Fibroblast of peridontal ligament (primary cell): ENCODE measurements around the gene CLASP2.
"Not testable (repeated sequence)": the region's sequence is repeated elsewhere in the genome, so short reads cannot be mapped to it uniquely, and the experiment has no call there.

Experiments used
- DNase-seq: peaks from one replicate; pipeline ENCODE4 v3.0.0-alpha.2; 2010; ENCODE audit errors: extremely low read depth

CLASP2 gene

DNA sequence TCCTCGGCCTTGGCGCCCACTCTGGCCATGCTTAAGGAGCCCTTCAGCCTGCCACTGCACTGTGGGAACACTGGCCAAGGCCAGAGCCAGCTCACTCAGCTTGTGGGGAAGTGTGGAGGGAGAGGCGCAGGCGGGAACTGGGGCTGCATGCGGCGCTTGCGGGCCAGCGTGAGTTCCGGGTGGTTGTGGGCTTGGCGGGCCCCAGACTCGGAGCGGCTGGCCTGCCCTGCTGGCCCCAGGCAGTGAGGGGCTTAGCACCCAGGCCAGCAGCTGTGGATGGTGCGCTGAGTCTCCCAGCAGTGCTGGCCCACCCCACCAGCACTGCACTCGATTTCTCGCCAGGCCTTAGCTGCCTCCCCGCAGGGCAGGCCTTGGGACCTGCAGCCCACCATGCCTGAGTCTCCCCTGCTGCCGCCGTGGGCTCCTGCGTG is 264.7 kb downstream of the CLASP2 start:
- DNase-seq: no peak

DNA sequence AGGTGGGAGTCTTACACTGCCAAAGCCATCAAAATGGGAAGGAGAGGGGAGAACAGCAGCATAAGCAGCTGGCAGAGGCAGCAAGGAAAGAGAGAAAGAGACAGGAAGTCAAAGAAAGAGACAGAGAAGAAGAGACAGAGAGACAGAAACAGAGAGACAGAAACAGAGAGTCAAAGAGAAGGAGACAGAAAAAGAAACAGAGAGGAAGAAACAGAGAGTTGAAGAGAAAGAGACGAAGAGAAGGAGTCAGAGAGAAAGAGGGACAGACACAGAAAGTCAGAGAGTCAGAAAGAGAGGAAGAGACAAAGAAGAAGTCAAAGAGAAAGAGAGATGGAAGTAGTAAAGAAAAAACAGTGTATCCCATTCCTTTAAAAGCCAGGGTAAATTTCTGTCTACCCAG is 266.1 kb downstream of the CLASP2 start:
- DNase-seq: not testable (repeated sequence)

DNA sequence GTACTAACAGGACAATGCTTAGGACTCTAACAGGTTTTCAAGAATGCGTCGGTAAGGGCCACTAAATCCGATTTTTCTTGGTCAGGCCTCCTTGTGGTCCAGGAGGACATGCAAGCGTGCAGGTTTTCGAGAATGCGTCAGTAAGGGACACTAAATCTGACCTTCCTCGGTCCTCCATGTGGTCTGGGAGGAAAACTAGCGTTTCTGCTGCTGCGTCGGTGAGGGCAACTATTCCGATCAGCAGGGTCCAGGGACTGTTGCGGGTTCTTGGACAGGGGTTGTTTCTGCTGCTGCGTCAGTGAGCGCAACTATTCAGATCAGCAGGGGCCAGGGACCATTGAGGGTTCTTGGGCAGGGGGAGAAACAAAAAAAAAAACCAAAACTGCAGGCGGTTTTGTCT is 270.1 kb downstream of the CLASP2 start:
- DNase-seq: no peak

DNA sequence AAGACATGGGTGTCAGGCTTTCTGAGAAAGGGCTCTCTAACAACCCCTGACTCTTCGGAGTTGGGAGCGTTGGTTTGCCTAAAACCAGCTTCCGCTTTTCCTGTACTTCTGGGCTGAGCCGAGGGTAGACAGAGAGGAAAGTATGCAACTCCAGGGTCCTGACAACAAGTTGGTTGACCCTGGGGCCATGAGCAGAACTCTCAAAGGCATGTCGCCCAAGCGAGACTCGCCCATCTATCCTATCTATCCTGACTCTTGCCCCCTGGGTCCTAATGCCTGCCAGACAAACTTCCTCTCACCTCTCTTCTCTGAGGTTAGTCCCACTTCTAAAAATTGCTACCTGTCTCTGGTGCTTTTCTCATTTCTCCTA is 270.8 kb downstream of the CLASP2 start:
- DNase-seq: not testable (repeated sequence)
